HUDEP-2 (cell line): ENCODE data around the gene DAPK2.
"Not testable (repeated sequence)": the region's sequence is repeated elsewhere in the genome, so short reads cannot be mapped to it uniquely, and the experiment has no call there.

Experiments used
- DNase-seq, 76 experiments: peaks; one replicate each; lab custom pipeline; 2025; ENCODE audit not compliant: unreplicated experiment in 76 of 76; lab: John Stamatoyannopoulos, UW

The DAPK2 gene

GRCh38 chr15:63979262-63979793 is 67.0 kb downstream of the DAPK2 start:
- DNase-seq: no peak

GRCh38 chr15:63978511-63979261 is 67.6 kb downstream of the DAPK2 start:
- DNase-seq: no peak

- no peak for DNase-seq
These were observed 69.2 kb downstream of the DAPK2 start for GRCh38 chr15:63977119-63977518.

- no peak for DNase-seq
These were observed 72.3 kb downstream of the DAPK2 start for GRCh38 chr15:63974021-63974420.

GRCh38 chr15:63973212-63974009 is 72.9 kb downstream of the DAPK2 start:
- no peak for DNase-seq

- DNase-seq: no peak
These were observed 73.5 kb downstream of the DAPK2 start for GRCh38 chr15:63972801-63973200.

GRCh38 chr15:63971904-63972303 is 74.4 kb downstream of the DAPK2 start:
- DNase-seq: no peak

- no peak for DNase-seq
These were observed 74.9 kb downstream of the DAPK2 start for GRCh38 chr15:63971427-63971805.

GRCh38 chr15:63970621-63971426 is 75.5 kb downstream of the DAPK2 start:
- DNase-seq: no peak

GRCh38 chr15:63969652-63970421 is 76.4 kb downstream of the DAPK2 start:
- no peak for DNase-seq

GRCh38 chr15:63968700-63969099 is 77.6 kb downstream of the DAPK2 start:
- DNase-seq: no peak

- no peak for DNase-seq
These were observed 78.2 kb downstream of the DAPK2 start for GRCh38 chr15:63968122-63968524.

- no peak for DNase-seq
These were observed 78.7 kb downstream of the DAPK2 start for GRCh38 chr15:63967616-63968015.

GRCh38 chr15:63962947-63963721 is 83.2 kb downstream of the DAPK2 start:
- DNase-seq: not testable (repeated sequence)

- no peak for DNase-seq
These were observed 92.8 kb downstream of the DAPK2 start for GRCh38 chr15:63953524-63953923.

- DNase-seq: no peak
These were observed 95.3 kb downstream of the DAPK2 start for GRCh38 chr15:63950911-63951481.

GRCh38 chr15:63948971-63949370 is 97.3 kb downstream of the DAPK2 start:
- no peak for DNase-seq

- no peak for DNase-seq
These were observed 97.8 kb downstream of the DAPK2 start for GRCh38 chr15:63948436-63948835.

- no peak for DNase-seq
These were observed 99.1 kb downstream of the DAPK2 start for GRCh38 chr15:63947228-63947627.
